ENCODE results near the gene LATS1.
"Not testable (repeated sequence)": the region's sequence is repeated elsewhere in the genome, so short reads cannot be mapped to it uniquely, and the experiment has no call there.

DNA sequence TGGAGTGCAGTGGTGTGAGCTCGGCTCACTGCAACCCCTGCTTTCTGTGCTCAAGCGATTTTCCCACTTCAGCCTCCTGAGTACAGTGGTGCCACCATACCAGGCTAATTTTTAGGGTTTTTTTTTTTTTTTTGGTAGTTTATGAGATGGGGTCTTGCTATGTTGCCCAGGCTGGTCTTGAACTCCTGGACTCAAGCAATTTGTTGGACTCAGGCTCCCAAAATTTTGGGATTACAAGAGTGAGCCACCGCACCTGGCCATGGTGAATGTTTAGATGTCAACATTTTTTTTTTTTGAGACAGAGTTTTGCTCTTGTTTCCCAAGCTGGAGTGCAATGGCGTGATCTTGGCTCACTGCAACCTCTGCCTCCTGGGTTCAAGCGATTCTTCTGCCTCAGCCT, 34.0 kb upstream of the LATS1 start:
- TF ChIP-seq EP300, POLR2A (IDR thresholded peaks at IDR 0.05): not testable (repeated sequence)
